SK-N-SH (cell line): ENCODE data around the gene ZNF564.

Source experiments
- CTCF ChIP-seq: fragments of 200-600 bp; sonication (generic); IDR thresholded peaks from 2 replicates; pipeline ENCODE4 v1.6.1; 2017; ENCODE audit warnings: antibody characterized with exemption, mild to moderate bottlenecking, moderate library complexity
- JUND ChIP-seq: IDR thresholded peaks from 2 replicates; pipeline ENCODE4 v1.4.0; 2012
- POLR2AphosphoS5 ChIP-seq: IDR thresholded peaks from 2 replicates; pipeline ENCODE4 v1.6.1; 2012; ENCODE audit warnings: low read depth, low read length
- RCOR1 ChIP-seq: fragments of 150-350 bp; IDR thresholded peaks from 2 replicates; pipeline ENCODE4 v1.6.1; 2017; ENCODE audit warnings: antibody characterized with exemption, low read length
- TAF1 ChIP-seq: IDR thresholded peaks from 2 replicates; pipeline ENCODE4 v1.6.1; 2012; ENCODE audit warnings: low read depth, mild to moderate bottlenecking, low read length, moderate library complexity, borderline replicate concordance

GRCh38 chr19:12513531-12514061, 37.7 kb downstream of the ZNF564 start:
- no peak for TF ChIP-seq JUND
- TF ChIP-seq TAF1 = no peak
- TF ChIP-seq POLR2AphosphoS5 = no peak
- no peak for TF ChIP-seq CTCF
- no peak for TF ChIP-seq RCOR1
